Progenitor cell of endocrine pancreas (in vitro differentiated cells): Measurements from ENCODE around the gene MYO1A. TPM values are rescaled to one million over a fixed set of nuclear protein-coding genes. Genes with fewer than 3 reads are reported as not detected.

ENCODE experiments used
- DNase-seq: peaks from one replicate; pipeline ENCODE4 v3.0.0; 2021; ENCODE audit warnings: low spot score; ENCODE audit not compliant: unreplicated experiment
- H3K27ac Mint-ChIP-seq: 2 replicates; pipeline ENCODE4 v1.8.0; 2021; ENCODE audit warnings: mild to moderate bottlenecking, moderate library complexity, mixed read lengths
- H3K27me3 Mint-ChIP-seq: 2 replicates; pipeline ENCODE4 v1.8.0; 2021; ENCODE audit warnings: mixed read lengths
- H3K36me3 Mint-ChIP-seq: 2 replicates; pipeline ENCODE4 v1.8.0; 2022; ENCODE audit warnings: mixed read lengths; ENCODE audit not compliant: insufficient read depth
- H3K4me1 Mint-ChIP-seq: 2 replicates; pipeline ENCODE4 v1.8.0; 2021; ENCODE audit warnings: low read depth, mixed read lengths
- H3K4me3 Mint-ChIP-seq: 2 replicates; pipeline ENCODE4 v1.8.0; 2021; ENCODE audit warnings: low read depth, mild to moderate bottlenecking, moderate library complexity, mixed read lengths
- H3K9me3 Mint-ChIP-seq: 2 replicates; pipeline ENCODE4 v1.8.0; 2021; ENCODE audit warnings: low read depth, mixed read lengths
- total RNA-seq: library from RNA; stranded (reverse); gene quantifications from 2 replicates; pipeline ENCODE4 v1.2.1, GENCODE V29; 2021
- TF ChIP-seq, protein P1 (sequence below): fragments of 200-600 bp; sonication (generic); IDR thresholded peaks from one replicate; pipeline ENCODE4 v1.5.0; 2021; ENCODE audit warnings: antibody characterized with exemption, mild to moderate bottlenecking; ENCODE audit not compliant: unreplicated experiment

Gene MYO1A
- total RNA-seq, 1 donor from 2014 or later: 1.2 TPM

DNA sequence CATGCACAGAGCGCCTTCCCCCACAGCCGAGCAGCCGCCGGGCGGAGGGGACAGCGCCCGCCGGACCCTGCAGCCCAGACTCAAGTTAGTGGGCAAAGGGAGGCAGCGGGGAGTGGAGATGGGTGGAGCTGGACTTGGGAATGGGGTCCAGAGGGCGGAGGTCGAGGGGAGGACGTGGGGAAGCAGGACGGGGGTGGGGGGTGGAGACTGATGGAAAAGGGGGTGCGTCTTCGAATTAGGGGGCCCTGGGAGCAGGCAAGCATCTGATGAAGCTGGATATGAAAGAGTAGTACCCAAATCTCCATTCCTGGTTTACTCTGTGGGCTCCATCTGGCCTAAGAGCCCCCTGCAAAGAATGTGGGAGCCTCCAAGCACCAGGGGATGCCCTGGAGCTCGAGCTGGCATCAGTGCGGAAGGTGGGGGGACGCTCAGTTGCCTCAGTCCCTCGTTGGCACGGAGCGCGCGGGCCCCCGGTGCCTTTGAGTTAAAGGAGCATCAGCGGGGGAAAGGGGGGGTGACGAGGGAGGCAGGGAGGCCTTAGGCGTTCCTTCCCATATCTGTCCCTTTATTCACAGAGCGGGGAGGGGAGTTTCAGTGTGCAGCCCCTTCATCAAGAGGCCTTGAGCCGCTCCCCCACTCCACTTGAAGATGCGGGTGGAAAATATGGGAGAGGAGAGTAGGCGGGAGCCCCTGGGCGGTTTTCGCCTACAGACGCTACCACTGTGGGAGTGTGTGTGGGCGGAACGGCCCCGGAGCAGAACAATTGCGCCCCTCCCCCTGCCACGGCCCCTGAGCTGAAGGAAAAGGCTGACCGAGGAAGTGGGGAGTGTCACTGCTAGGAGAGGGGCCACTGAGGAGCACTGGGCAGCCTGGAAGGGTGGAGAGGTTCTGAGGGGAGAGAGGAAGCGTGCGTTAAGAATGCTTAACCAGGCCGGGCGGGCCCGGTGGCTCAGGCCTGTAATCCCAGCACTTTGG, 39.6 kb upstream of the MYO1A start:
- no peaks in the 10 kb centered on the region for H3K27me3 Mint-ChIP-seq
- H3K36me3 Mint-ChIP-seq: peaks cover 5% of the 10 kb centered on the region
- peaks cover 37% of the 10 kb centered on the region for H3K4me1 Mint-ChIP-seq
- peak overlapping the region; percentile 79 for H3K4me3 Mint-ChIP-seq
- TF ChIP-seq, protein P1, sequence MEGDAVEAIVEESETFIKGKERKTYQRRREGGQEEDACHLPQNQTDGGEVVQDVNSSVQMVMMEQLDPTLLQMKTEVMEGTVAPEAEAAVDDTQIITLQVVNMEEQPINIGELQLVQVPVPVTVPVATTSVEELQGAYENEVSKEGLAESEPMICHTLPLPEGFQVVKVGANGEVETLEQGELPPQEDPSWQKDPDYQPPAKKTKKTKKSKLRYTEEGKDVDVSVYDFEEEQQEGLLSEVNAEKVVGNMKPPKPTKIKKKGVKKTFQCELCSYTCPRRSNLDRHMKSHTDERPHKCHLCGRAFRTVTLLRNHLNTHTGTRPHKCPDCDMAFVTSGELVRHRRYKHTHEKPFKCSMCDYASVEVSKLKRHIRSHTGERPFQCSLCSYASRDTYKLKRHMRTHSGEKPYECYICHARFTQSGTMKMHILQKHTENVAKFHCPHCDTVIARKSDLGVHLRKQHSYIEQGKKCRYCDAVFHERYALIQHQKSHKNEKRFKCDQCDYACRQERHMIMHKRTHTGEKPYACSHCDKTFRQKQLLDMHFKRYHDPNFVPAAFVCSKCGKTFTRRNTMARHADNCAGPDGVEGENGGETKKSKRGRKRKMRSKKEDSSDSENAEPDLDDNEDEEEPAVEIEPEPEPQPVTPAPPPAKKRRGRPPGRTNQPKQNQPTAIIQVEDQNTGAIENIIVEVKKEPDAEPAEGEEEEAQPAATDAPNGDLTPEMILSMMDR: no peak
- peak overlapping the region; percentile 84 for H3K27ac Mint-ChIP-seq
- no peak for DNase-seq
- H3K9me3 Mint-ChIP-seq: no peaks in the 10 kb centered on the region

DNA sequence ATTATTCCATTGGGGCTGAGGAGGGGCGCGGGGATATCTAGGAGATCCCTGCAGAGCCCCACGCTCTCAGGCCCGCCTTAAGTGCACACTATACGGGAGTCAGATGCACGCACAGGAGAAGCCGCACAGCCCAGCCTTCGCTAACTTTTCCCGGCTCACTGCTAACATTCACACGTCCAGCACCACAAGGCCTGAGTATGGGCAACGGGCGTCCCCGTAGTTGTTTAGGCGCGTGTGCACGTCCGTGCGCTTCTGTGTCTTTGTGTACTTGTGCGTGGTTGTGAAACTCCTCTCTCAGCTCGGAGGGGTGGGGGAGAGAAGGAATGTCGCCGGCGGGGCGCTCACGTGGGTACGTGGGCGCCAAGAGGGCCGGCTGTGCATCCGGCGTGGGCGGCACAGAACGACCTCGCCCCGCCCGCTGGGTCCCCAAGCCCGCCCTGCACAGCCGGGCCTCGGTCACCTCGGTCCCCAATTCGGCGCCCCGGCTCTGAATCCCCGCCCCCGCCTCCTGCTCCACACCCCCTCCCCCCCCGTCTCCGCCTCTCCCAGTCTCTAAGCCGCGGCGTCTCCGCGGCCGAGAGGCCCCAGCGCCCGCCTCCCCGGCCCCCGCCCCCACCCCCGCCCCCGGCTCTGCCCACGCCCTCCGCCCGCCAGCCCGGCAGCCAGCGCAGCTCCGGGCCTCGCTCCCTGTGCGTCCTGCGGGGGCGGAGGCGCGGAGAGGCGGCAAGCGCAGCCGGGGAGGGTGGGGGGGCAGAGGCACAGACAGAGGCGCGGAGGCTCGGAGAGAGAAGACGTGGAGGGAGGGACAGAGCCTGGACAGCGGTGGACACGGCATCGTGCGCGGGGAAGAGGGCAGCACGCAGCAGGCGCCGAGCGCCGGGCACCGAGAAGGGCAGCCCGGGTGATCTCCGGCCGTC, 38.7 kb upstream of the MYO1A start, which contains the start of gene NAB2:
NAB2 (plus strand) TSS at position 761 of the 917 bp plus-strand sequence. CDS start 158 bp downstream, outside the sequence.
- H3K27me3 Mint-ChIP-seq: no peaks in the 10 kb centered on the region
- H3K9me3 Mint-ChIP-seq: no peaks in the 10 kb centered on the region
- TF ChIP-seq, protein P1: no peak
- H3K27ac Mint-ChIP-seq: peak within 1 kb of the TSS; percentile 98
- peak; percentile 75 for DNase-seq
- peaks cover 5% of the 10 kb centered on the region for H3K36me3 Mint-ChIP-seq
- H3K4me3 Mint-ChIP-seq: peak within 1 kb of the TSS; percentile 83
- H3K4me1 Mint-ChIP-seq: peaks cover 35% of the 10 kb centered on the region

DNA sequence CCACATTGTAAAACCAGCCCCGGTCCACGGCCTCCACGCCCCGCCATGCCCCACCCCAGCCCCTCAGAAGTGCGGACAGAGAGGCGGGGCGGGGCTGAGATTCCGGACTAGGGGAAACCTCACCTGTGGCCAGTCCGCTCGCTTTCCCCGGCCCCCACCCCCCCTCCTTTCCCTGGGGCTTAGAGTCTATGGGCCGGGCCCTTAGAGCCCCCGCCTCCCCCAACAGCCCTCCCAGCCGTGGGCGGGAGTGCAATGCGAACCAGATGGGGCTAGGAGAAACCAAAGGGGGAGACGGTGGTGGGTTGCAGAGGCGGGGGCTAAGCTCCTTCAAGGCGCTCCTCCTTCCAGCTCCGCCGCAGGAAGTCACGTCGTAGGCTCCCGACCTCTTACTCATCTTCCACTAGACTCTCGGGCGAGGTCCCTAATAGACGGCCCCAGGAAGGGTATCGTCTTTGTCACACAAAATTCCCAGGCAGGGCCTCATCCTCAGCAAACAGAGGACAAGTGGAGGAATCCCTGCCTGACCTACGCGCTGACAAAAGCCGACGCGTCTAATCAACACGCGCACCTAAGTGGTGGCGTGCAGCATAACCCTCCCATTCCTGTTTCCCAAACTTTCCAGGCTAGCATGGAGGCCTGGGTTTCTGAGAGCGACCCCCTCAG, 37.9 kb upstream of the MYO1A start:
- TF ChIP-seq, protein P1: no peak
- peak overlapping the region; percentile 83 for H3K4me3 Mint-ChIP-seq
- peak overlapping the region; percentile 98 for H3K27ac Mint-ChIP-seq
- peaks cover 5% of the 10 kb centered on the region for H3K36me3 Mint-ChIP-seq
- no peaks in the 10 kb centered on the region for H3K9me3 Mint-ChIP-seq
- peaks cover 33% of the 10 kb centered on the region for H3K4me1 Mint-ChIP-seq
- peak; percentile 57 for DNase-seq
- no peaks in the 10 kb centered on the region for H3K27me3 Mint-ChIP-seq

DNA sequence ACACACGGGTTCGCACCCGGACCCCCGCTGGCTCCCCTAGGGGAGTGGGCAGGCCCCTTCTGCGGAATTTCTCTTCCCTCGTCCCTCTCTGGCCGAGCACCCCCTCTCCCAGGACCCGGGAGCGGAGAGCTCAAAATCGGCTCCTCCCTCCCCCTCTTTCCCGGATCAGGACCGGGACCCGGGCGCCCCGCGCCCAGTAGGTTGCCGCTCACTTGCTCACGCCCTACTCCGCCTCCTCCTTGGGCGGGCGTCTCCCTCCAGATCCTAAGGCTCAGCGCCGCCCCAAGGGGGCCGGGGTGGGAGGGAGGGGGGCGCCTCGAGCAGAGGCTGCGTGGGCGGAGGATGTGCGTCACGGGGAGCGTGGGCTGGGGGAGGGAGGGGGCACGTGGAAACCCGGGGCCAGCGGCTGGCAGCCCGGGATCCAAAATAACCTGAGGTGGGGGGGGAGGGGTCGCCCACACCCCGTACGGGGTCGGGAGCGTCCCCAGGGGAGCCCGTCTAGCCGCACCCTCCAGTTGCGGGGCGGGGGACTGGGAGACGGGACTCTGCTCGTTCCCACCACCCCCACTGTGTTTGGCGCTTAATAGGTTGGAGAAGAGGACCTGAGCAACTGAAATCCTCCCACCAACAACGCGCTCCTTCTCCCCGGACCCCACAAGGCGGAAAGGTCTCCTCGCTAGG, 37.2 kb upstream of the MYO1A start:
- Mint-ChIP-seq H3K27me3 (no peaks in the 10 kb centered on the region), H3K9me3 (no peaks in the 10 kb centered on the region), H3K4me1 (peaks cover 33% of the 10 kb centered on the region), H3K36me3 (peaks cover 2% of the 10 kb centered on the region), H3K27ac (peak overlapping the region; percentile 98), H3K4me3 (peak overlapping the region; percentile 86)
- peak; percentile 37 for DNase-seq
- TF ChIP-seq, protein P1: no peak
